AG04450 (cell line): ENCODE measurements around the gene DRC1. TPM values are rescaled to one million over a fixed set of nuclear protein-coding genes. Genes with fewer than 3 reads are reported as not detected.

Experiments
- CTCF ChIA-PET: fragments of 300-600, 350-600 bp; formaldehyde crosslinking; extraction: SDS; loops from one replicate; lab custom pipeline; 2022; ENCODE audit warnings: antibody characterized with exemption, inconsistent platforms; lab: Charles Lee
- POLR2A ChIA-PET: fragments of 350-600 bp; formaldehyde crosslinking; extraction: SDS; loops from one replicate; lab custom pipeline; 2021; ENCODE audit warnings: antibody characterized with exemption, inconsistent platforms; lab: Yijun Ruan, JAX
- DNase-seq: peaks from one replicate; pipeline ENCODE4 v3.0.0-alpha.2; 2011; ENCODE audit warnings: low read depth, low spot score
- H3K27ac ChIP-seq: one replicate; pipeline ENCODE4 v1.5.1; 2012; ENCODE audit warnings: low read depth, low read length, control low read depth
- H3K27me3 ChIP-seq: one replicate; pipeline ENCODE4 v1.6.0; 2012; ENCODE audit warnings: low read length; ENCODE audit not compliant: control insufficient read depth, insufficient read depth
- H3K4me3 ChIP-seq: 2 replicates; pipeline ENCODE4 v1.5.1; 2011; ENCODE audit warnings: mild to moderate bottlenecking, low read depth, low read length, control low read depth
- H3K9me3 ChIP-seq: 2 replicates; pipeline ENCODE4 v1.5.1; 2012; ENCODE audit warnings: low read length; ENCODE audit not compliant: control insufficient read depth, insufficient read depth
- polyA plus RNA-seq: library from polyadenylated mRNA; depleted of rRNA; stranded (reverse); fragments of >200 nt; gene quantifications from 2 replicates; pipeline ENCODE4 v1.2.3, GENCODE V29; 2011
- TF ChIP-seq, protein P1 (sequence below): IDR thresholded peaks from 2 replicates; pipeline ENCODE4 v1.5.1; 2011; ENCODE audit warnings: low read depth, low read length, control low read depth, inconsistent platforms

Gene DRC1
- polyA plus RNA-seq, 1 experiment = not detected

DNA sequence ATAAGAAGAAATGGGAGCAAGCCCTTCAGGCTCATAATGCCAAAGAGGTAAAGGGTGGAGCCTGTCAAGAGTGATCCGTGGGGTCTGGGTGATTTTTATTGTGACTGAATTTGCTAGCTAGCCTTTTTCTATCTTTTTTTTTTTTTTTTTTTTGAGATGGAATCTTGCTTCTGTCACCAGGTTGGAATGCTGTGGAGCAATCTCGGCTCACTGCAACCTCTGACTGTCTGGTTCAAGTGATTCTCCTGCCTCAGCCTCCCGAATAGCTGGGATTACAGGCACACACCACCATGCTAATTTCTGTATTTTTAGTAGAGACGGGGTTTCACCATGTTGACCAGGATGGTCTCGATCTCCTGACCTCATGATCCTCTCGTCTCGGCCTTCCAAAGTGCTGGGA lies 29.1 kb downstream of the DRC1 start:
- ChIA-PET POLR2A (no interaction called here), CTCF (interaction anchor here (0.6 kb wide), 1 partner anchor 531 kb away, joined by 3 read pairs; no protein-coding TSS in a partner anchor)
- H3K27me3 ChIP-seq = peaks cover 13% of the 10 kb centered on the region

GRCh38 chr2:26432363-26432762 lies 30.6 kb downstream of the DRC1 start:
- ChIA-PET POLR2A (no interaction called here), CTCF (interaction anchor here (1.0 kb wide), 1 partner anchor 8 kb away, joined by 4 read pairs; no protein-coding TSS in a partner anchor)
- DNase-seq = no peak
- TF ChIP-seq, protein P1, sequence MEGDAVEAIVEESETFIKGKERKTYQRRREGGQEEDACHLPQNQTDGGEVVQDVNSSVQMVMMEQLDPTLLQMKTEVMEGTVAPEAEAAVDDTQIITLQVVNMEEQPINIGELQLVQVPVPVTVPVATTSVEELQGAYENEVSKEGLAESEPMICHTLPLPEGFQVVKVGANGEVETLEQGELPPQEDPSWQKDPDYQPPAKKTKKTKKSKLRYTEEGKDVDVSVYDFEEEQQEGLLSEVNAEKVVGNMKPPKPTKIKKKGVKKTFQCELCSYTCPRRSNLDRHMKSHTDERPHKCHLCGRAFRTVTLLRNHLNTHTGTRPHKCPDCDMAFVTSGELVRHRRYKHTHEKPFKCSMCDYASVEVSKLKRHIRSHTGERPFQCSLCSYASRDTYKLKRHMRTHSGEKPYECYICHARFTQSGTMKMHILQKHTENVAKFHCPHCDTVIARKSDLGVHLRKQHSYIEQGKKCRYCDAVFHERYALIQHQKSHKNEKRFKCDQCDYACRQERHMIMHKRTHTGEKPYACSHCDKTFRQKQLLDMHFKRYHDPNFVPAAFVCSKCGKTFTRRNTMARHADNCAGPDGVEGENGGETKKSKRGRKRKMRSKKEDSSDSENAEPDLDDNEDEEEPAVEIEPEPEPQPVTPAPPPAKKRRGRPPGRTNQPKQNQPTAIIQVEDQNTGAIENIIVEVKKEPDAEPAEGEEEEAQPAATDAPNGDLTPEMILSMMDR = no peak
- H3K4me3 ChIP-seq = no peak overlapping the region
- H3K9me3 ChIP-seq = no peaks in the 10 kb centered on the region
- H3K27me3 ChIP-seq = peaks cover 13% of the 10 kb centered on the region
- no peak overlapping the region for H3K27ac ChIP-seq

More for the DNA sequence above, 29.1 kb downstream of the DRC1 start:
- TF ChIP-seq, protein P1 = no peak
- Histone ChIP-seq H3K4me3 (no peak overlapping the region), H3K9me3 (no peaks in the 10 kb centered on the region), H3K27ac (no peak overlapping the region)
- no peak for DNase-seq

DNA sequence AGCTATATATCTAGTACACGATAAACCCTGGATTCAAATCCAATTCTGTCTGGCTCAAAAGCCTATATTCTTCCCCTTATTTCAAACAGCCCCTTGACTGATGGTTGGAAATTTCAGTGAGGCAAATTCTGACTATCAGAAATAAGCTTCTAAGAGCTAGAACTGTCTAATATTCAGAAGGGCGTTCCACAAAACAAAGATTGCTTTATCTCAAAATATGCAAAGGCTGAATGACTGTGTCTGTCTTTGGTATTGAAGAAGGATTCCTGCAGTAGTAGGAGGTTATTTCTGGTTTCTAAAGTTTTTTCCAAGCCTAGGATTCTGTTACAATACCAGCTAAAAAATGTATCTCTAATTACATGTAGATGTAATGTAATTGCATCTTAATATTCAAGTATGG lies 31.1 kb downstream of the DRC1 start:
- no peaks in the 10 kb centered on the region for H3K9me3 ChIP-seq
- H3K4me3 ChIP-seq = no peak overlapping the region
- ChIA-PET POLR2A (no interaction called here), CTCF (no interaction called here)
- TF ChIP-seq, protein P1 = no peak
- no peak for DNase-seq
- H3K27me3 ChIP-seq = peaks cover 13% of the 10 kb centered on the region
- no peak overlapping the region for H3K27ac ChIP-seq

- no peaks in the 10 kb centered on the region for H3K9me3 ChIP-seq
- POLR2A ChIA-PET = interaction anchor here (0.6 kb wide), 1 partner anchor 187 kb away, joined by 3 read pairs; no protein-coding TSS in a partner anchor
These were observed 33.4 kb downstream of the DRC1 start for GRCh38 chr2:26435106-26435505.

DNA sequence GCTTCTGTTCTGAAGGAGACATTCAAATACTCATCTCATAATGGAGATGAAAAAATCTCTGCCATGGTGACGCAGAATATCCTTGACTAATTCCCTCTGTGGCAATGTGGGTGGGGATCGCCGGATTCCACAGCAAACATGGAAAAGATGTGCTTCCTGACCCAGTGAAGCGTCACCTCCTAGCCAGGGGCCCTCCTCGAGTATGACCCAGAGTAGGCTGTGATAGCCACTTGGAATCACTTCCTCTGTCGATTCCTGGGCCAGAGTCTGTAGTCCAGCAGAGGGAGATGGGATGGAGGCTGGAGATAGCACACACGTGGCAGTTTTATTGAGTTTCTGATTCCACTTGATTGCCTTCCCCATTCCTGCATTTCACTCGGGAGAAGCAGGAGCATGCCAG lies 36.8 kb downstream of the DRC1 start:
- POLR2A ChIA-PET = no interaction called here
- H3K27me3 ChIP-seq = peaks cover 11% of the 10 kb centered on the region
- DNase-seq = no peak
- no peaks in the 10 kb centered on the region for H3K9me3 ChIP-seq
- no peak overlapping the region for H3K4me3 ChIP-seq
- TF ChIP-seq, protein P1 = no peak
- CTCF ChIA-PET = no interaction called here
- no peak overlapping the region for H3K27ac ChIP-seq

More at GRCh38 chr2:26435106-26435505, 33.4 kb downstream of the DRC1 start:
- peaks cover 12% of the 10 kb centered on the region for H3K27me3 ChIP-seq
- no peak overlapping the region for H3K27ac ChIP-seq
- CTCF ChIA-PET = no interaction called here
- TF ChIP-seq, protein P1 = no peak
- no peak overlapping the region for H3K4me3 ChIP-seq
- DNase-seq = no peak
